GM12892 (cell line): ENCODE results near the gene GTF2H3.

ENCODE experiments used
- POLR2A ChIP-seq: IDR thresholded peaks from 2 replicates; pipeline ENCODE4 v1.6.1; 2011; ENCODE audit warnings: low read depth, low read length, control low read depth
- POLR2AphosphoS5 ChIP-seq: IDR thresholded peaks from 2 replicates; pipeline ENCODE4 v1.6.1; 2011; ENCODE audit warnings: low read depth, low read length, control low read depth
- TAF1 ChIP-seq: IDR thresholded peaks from 2 replicates; pipeline ENCODE4 v1.6.1; 2011; ENCODE audit warnings: low read depth, mild to moderate bottlenecking, control low read depth, low read length, borderline replicate concordance

GRCh38 chr12:123608182-123608581, 25.4 kb upstream of the GTF2H3 start:
- TF ChIP-seq POLR2A = no peak
- no peak for TF ChIP-seq POLR2AphosphoS5
- no peak for TF ChIP-seq TAF1
